Activated CD4-positive, CD25-positive, alpha-beta regulatory T cell treated with anti-CD3 and anti-CD28 coated beads, Interleukin-2, amount 50 U/mL, for 24 hours (primary cell): Measurements from ENCODE around the gene TMEM126B.
A peak's percentile ranks its signal among the peaks of the same experiment; 100 is the strongest.
"Not testable (repeated sequence)": the region's sequence is repeated elsewhere in the genome, so short reads cannot be mapped to it uniquely, and the experiment has no call there.

Experiments used
- ATAC-seq, 2 donors: fragments of 150-1000 bp; cut with Tn5 transposase; one replicate each; pipeline ENCODE4 v1.10.0; 2021; ENCODE audit warnings: mild to moderate bottlenecking in 1 of 2, moderate library complexity in 1 of 2

Gene TMEM126B

DNA sequence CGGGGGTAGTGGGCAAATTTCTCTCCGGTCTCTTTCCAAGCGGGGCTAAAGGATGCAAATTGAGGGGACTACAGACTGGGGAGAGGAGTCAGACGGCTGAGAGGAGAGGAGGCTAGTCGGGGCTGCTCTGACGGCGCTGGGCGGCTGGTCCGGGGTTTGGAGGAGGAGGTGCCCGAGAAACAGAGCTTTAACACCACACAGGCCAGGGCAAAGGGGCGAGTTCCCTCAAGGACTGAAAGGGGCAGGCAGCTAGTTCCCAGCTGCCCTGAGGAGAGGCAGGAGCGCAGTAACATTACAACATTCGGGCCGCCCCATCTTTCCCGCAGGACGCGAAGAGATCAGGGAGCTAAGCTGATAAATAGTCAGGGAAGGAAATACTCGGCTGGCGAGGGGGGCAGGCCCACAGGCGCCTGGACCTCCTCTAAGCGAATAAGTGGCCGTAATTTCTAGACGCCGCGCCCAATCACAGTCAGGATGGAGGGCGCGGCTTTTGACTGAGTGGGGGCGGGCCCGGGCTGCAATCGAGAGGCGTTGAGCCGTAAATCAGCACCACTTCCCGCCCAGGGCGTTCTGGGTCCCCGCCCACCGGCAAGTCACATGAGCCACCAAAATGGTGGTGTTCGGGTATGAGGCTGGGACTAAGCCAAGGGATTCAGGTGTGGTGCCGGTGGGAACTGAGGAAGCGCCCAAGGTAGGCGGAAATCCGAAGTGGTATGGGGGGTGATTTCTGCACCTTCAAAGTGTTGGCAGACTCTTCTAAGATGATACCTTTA is at the start of gene TMEM126B:
Gene TMEM126B, plus strand, starts transcription at position 596 of the 773 bp plus-strand sequence. Its CDS starts 15 bp downstream, at position 611.
- ATAC-seq, result peak; percentile 98 to 99

DNA sequence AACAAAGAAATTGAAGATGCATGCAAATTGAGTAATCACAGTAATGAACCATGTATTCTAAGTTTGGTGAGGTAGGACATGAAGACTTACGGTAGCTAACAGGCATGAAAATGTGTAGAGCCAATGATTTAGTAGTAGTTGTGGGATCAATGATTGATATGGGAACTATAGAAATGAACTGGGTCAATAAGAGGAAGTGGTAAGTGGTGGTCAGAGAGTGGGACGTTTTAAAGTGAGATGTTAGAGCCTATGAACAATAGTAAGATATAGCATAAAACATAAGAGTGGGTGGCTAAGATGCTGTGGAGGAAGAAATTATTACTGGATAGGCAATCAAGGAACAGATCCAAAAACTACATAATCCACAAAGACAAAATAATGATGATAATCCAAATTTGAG is 46.3 kb upstream of the TMEM126B start:
- no peak for ATAC-seq

DNA sequence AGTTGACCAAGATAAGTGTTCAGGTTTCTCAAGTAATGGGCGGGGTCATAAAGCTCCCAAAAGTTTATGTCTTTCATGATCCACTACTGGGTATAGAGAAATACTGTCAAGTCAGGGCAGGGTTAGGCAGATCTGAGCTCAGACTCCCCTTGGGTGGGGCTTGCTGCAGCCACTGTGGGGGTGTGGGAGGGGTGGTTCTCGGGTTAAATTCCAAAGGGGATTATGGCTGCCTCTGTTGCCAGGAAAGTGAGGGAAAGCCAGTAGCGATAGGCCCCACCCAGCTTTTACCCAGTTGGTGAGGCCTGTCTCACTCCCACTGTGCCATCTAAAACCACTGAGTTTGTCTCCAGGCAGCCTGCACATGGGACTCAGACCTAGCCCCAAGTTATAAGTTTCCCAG is 39.0 kb upstream of the TMEM126B start:
- ATAC-seq, result no peak

DNA sequence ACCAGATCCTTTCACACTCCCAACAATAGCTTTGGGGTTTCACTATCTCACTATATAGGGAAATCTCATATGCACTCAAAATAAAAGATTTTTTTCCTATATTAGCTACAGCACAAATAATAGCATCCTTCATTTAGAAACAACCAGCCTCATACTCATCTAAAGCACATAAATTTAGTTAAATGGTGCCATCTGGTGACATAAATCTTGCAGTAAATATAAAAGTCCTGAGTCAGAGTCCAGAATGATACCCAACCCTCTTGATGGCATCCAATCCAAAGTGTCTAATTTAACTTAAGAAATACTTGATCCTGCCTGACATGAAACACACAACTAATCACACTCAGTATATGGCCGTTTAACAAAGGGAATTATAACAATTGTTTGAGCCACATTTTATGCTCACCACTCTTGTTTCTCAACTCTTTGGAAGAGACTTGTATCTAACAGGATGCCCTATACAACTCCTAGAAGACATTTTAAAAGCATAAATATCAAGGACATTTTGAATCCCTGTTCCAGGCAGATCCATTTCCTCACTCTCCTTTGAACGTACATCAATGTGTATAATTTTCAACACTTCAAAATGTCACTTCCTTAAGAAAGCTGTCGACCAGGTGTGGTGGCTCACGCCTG is 37.4 kb upstream of the TMEM126B start:
- no peak for ATAC-seq

DNA sequence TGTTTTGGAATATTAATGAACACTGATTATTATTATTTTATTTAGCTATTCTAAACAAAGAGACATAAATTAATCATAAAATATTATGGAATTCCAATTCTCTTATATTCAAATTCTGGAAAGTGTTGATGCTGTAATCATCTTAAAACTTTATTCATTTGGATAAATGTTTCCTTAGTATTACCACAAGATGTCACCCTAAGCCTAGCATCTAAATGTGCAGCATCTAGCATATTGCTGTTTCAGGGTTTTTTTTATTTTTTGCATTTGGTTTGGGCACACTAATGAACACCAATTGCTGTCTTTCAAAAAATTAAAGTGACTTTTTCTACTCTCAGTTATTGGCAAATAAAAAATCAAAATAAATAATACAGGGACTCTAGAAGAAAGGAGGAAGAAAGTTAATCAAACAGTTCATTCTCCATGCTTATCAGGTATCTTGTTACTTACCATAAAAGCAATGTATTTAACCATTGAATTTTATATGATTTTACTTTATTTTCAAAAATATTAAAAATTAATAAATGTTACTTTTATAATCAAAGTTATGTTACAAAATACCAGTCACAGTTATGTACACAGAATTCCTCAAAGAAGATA is 33.0 kb upstream of the TMEM126B start:
- ATAC-seq, result no peak

DNA sequence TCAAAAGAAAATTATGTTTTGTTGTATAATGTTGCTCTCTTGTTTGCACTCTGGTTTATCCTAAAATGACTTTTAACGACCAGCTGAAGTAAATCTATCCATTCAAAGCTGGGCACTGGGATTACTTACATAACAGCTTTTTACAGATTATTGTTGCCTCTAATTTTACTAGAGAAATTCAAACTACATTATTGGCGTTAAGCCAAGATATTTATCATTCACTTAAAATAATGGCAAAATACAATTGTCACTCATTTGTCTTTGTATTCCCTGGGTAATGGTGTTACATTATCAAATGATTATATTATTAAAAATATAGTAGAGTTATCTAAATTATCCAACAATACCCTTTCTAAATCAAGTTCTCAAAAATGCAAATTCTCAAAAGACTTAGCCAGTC is 31.5 kb upstream of the TMEM126B start:
- no peak for ATAC-seq

DNA sequence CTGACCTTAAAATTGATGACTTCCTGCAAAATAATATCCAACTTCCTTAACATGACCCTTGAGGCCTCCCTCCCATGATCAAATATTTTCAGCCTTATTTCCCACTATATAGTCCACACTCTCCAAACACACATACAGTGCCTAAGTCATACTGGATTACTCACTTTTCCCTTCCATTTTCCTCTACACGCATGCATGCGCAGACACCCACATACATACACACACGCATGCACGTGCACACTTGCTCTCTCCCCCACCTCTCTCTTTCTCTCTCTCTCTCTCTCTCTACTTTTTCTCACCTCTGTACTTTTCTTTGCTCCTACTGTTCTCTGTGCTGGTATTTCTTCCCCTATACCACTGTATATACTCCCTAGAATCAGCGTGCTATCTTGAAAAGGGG is 29.3 kb upstream of the TMEM126B start:
- no peak for ATAC-seq

DNA sequence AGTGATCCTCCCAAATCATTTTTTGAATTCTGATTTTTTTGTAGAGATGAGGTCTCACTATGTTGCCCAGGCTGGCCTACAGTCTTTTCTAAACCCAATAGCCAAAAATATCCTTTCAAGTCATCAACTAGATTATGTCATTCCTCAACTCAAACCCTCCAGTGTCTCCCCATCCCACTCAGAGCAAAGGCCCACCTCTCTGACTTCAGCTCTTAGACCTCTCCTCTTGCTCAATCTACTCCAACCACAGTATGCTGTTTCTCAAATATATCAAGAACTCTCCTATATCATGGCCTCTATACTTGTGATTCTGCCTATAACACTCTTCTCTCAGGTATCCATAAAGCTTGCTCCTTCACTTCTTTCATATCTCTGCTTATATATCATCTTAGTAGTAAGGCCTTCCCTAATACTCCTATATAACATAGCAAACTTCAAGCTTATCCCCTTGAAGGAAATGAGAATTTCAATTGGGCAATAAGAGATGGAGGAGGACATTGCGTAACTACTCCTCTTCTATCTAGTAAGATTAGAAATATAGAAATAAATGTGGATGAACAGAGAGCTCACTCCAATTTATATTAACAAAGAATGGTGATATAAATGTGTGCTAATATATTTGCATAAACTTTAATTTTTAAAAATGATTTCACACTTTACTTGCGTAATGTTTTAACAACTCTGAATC is 25.7 kb upstream of the TMEM126B start:
- ATAC-seq, result no peak

DNA sequence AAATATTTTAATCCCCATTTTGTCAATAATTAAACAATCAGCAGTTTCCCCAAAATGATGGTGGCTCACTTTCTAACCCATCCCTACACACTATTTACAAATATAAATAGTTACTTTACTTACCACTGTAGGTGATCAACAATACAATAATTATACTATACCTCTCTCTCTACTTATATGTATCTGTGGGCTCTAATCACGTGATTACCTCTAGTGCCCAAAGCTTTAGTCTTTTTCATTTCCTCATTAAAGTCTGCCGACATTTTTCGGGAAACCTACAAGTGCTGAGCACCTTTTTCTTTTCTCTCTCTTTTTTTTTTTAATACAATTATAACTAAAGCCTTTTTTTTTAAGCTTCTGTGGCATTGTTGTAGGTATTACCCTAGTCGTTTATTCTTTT is 25.2 kb upstream of the TMEM126B start:
- ATAC-seq, result no peak

DNA sequence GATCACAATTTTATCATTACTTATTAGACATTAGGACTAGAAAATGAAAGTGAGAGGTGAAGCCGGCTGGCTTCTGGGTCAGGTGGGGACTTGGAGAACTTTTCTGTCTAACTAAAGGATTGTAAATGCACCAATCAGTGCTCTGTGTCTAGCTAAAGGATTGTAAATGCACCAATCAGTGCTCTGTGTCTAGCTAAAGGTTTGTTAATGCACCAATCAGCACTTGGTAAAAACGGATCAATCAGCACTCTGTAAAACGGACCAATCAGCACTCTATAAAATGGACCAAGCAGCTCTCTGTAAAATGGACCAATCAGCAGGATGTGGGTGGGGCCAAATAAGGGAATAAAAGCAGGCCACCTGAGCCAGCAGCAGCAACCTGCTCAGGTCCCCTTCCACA is 22.2 kb upstream of the TMEM126B start:
- ATAC-seq, result not testable (repeated sequence)

DNA sequence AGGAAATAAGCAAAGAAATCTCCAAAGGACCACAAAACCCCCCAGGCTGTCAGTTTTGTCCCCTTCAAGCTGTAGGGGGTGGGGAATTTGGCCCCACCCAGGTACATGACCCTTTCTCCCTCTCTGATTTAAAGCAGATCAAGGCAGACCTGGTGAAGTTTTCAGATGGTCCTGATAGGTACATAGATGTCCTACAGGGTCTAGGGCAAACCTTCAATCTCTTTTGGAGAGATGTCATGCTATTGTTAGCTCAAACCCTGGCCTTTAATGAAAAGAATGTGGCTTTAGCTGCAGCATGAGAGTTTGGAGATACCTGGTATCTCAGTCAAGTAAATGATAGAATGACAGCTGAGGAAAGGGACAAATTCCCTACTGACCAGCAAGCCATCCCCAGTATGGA is 19.8 kb upstream of the TMEM126B start:
- not testable (repeated sequence) for ATAC-seq

DNA sequence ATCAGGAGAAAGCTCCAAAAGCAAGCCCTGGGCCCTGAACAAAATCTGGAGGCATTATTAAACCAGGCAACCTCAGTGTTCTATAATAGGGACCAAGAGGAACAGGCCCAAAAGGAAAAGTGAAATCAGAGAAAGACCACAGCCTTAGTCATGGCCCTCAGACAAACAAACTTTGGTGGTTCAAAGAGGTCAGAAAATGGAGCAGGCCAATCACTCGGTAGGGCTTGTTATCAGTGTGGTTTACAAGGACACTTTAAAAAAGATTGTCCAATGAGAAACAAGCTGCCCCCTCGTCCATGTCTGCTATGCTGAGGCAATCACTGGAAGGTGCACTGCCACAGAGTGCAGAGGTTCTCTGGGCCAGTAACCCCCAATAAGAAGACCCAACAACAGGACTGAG is 19.1 kb upstream of the TMEM126B start:
- not testable (repeated sequence) for ATAC-seq

DNA sequence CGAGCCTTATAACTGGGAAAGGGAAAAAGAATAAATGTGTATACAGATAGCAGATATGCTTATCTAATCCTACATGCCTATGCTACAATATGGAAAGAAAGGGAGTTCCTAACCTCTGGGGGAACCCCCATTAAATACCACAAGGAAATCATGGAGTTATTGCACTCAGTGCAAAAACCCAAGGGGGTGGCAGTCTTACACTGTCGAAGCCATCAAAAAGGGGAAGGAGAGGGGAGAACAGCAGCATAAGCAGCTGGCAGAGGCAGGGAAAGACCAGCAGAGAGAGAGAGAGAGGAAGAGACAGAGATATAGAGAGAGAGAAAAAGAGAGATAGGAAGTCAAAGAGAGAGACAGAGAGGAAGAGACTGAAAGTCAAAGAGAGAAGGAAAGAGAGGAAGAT is 16.8 kb upstream of the TMEM126B start:
- not testable (repeated sequence) for ATAC-seq

DNA sequence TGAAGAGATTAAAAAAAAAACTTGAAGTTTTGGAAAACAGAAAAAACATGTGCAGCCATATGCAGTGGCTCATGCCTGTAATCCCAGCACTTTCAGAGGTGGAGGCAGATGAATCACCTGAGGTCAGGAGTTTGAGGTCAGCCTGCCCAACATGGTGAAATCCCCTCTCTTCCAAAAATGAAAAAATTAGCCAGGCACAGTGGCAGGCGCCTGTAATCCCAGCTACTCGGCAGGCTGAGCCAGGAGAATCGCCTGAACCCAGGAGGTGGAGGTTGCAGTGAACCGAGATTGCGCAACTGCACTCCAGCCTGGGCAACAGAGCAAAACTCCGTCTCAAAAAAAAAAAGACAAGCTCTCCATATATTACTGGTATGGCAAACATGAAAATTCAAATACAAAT is 8.9 kb upstream of the TMEM126B start:
- no peak for ATAC-seq

DNA sequence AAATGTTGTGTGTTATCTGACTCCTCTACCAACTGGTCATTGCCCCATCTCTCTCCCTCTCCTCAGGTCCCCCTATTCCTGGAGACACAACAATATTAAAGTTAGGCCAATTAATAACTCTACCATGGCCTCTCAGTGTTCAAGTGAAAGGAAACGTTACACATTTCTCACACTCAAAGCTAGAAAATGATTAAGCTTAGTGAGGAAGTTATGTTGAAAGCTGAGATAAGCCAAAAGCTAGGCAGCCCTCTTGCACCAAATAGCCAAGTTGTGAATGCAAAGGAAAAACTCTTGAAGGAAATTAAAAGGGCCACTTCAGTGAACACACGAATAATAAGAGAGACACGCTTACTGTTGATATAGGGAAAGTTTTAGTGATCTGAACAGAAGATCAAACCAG is 8.1 kb upstream of the TMEM126B start:
- ATAC-seq, result no peak

DNA sequence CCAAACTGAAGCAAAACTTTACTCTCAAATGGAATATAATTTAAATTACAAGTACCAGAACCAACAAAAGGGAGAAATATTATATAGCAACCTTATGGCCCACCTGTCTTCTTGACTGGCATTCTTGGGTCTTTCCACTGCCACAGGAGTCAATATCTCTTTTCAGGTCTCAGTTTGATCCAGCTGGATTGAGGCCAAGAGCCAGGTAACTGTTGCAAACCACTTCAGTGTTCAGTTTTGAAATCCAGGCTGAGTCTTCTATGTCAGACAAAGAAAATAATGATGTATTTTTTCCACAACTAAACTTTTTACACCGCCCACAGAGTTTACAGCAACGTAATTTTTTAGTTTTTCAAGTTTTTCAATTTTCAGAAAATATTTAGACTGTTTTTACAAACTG is 1.9 kb upstream of the TMEM126B start:
- ATAC-seq, result no peak

DNA sequence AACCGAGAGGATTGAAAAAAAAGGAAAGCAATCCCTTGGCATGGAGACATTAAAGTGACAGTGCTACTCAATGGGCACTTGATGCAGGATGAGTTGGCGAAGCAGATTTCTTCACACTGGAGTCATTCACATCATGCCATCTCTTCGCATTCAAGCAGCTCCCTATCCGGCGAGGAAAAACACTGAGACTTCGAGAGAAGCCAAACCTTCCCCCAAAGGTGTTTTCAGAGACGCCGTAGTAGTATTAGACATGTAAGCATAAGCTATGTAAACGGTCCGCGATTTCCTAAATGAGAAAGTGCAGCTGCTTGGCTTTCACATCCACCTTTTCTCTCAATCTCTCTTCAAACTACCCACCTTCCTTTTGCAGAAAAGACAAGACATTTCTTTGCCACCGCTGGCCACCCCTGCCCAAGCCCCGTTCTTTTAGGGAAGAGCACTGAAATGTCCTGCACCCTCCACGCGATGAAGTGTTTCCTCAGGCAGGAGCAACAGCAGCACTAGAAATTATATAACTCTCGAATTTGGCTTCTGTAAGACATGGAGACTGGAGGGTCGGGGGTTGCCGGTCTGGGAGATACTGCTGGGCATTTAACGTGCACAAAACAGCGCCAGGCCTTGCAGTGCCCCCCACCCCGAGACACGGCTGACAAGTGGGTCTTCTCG is 928 bp upstream of the TMEM126B start, which contains the start of gene DLG2:
Gene DLG2, minus strand, starts transcription at position 13 of the 666 bp plus-strand sequence.
- ATAC-seq, result no peak

DNA sequence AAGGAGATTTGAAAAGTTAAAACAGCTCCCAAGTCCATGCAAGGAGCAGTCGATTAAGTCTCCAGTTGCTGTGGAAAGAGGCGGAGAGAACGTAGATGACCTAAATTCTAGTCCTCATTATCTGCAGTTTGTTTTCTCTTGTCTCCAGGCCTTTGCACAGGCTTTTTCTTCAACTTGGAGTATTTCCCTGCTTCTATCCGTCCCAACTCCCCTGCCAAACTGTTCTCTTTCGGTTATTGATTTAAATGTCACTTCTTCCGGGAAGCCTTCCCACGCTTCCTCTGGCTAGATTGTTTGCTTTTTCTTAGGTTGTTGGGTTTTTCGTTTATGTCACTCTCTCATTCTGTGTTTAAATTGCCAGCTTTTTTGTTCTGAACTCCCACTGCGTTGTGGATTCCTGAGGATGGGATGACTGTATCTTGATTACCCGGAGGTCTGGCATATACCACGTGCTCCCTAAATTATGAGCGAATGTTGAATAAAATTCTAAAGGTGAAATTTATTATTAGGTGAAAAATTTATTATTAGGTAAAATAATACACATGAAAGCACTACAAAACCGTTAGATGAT is 463 bp downstream of the TMEM126B start:
- ATAC-seq, result peak in 1 of 2 donors; percentile 5

DNA sequence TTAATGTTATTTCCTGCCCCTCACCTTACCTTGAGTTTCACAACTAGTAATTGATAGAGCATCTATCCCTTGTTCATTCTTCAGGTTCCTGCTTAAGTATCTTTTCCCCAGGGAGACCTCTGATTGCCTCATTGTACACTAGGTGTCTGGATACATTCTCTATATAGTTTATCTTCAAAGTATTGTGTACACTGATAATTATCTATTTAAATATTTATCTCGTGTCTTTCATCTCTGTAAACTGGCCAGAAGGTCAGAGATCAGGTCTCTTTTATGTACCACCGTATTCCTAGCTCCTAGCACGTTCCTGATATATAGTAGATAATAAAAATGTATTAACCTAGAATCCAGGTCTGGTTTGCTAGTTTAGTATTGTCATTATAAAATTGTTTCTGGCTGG is 6.4 kb downstream of the TMEM126B start:
- no peak for ATAC-seq

DNA sequence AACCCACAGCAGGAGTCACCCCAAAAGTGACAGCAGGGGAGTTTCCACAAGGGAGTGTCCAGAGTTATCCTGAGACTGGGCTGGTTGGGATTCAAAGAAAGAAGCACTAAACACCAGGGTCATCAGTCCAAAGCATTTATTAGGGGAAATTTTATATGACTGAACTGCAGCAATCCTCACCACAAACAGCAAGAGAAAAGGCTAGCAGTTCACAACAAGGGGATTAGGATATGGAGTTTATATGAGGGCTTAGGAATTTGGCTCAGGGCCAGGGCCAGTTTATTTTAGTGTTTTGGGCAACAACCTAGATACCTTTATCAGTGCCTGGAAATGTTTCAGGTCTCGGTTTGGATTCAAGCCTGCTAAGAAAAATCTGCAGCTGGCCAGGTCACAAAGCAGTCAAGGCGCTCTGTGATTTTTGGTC is 14.8 kb downstream of the TMEM126B start:
- no peak for ATAC-seq

DNA sequence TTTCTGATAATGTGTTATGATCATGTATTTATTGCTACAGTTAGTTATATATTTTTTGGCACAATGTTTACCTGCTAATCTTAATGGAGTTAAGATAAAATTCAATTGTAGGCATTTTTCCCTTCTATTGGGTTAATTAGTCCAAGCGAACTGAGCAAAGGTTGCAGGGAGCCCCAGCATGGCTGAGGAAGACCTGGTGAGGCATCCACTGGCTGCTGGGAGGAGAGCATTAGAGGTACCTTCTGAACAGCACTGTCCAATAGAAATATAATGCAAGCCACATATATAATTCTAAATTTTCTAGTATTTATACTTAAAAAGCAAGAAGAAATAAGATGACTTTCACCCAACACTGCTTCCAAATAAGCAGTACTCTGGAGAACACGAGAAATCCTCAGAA is 18.7 kb downstream of the TMEM126B start:
- ATAC-seq, result no peak

DNA sequence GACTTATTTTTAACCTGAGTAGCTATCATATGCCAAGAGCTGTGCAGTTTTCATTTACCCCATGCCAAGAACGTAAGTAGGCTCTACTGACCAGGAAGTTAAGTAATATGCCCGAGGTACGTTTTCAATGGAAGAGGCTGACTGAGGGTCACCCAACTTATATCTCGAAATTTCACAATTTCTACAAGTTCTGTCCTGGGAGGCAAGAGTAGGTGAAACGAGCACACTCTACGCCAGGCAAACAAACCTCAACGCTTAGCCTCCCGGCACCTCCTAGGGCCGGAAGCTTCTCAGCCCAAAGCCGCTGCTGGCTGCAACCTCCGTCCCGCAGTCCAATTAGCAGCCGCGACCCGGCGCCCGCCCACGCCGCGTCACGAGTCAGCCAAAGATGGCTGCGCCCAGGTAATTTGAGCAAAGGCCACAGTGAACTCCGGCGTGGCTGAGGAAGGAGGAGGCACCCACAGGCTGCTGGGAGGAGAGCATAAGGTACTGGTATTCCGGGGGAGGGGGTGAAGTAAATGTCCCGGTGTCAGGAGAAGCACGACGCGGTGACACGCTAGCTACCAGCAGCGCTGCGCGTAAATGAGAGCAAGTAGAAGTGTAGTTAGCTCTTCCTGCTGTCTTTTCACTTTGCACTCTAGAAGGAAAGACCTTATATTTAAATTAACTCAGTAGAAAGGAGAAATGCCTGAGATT is 19.4 kb downstream of the TMEM126B start, which contains the start of gene TMEM126A:
Gene TMEM126A, plus strand, starts transcription at position 364 of the 696 bp plus-strand sequence. CDS start 2,289 bp downstream, outside the sequence.
- ATAC-seq, result peak; percentile 98 to 99
